ENCODE data around the gene SLAMF1.

Gene SLAMF1

DNA sequence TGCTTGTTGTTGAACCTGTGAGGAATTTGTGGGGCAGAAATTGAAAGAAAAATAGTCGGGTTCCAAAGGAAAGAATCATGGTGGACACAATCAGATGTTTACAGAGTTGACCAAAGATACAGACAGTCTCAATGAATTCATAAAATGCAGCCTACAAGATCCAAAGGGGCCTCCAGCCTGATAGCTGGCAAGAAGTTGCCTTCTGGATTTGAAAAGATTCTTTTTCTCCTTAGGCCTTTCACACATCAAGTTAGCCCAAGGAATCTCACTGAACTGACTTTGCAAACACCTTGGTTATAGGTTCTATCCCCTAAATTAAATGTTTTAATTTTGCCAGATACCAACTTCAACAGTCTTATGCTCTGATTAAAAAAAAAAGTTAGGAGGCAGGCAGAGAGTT lies 21.5 kb downstream of the SLAMF1 start:
- DNase-seq (ENCODE audit: low read depth), result no peak

DNA sequence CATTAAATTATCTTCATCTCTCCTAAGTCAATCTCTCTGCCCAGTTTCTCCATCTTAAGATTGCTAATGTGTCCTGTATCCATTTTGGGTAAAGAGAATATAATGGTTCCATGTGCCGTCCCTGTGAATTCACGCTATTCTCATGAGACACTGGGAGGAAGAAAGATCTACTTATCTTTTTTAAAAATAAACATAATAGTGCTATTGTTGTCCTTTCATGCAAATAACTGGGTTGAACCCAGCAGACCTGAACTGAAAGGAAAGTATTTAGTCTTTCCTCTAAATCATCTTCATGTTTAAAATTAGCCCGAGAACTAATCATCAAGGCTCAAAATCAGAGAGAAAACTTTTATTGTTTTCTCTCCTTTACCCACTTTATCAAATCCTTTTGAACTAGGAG lies 22.4 kb downstream of the SLAMF1 start:
- DNase-seq (ENCODE audit: low read depth), result no peak

DNA sequence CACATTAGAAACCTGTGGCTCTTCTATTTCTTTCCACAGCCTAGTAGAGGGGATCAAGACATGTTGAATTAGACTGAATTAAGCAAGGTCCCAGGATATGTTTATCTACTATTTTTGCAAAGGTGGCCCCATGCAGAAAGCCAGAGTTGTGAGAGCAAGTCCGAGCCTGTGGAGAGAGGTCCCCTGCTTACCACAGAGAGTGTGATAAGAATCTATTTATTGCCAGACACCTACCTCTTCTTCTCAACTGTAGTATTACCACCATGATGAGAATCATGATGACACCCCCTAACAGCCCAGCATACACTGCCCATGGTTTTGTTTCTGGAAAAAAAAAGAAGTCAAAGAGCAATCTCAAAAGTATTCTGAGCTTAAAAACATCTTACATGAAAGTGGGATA lies 23.0 kb downstream of the SLAMF1 start:
- DNase-seq (ENCODE audit: low read depth), result no peak

DNA sequence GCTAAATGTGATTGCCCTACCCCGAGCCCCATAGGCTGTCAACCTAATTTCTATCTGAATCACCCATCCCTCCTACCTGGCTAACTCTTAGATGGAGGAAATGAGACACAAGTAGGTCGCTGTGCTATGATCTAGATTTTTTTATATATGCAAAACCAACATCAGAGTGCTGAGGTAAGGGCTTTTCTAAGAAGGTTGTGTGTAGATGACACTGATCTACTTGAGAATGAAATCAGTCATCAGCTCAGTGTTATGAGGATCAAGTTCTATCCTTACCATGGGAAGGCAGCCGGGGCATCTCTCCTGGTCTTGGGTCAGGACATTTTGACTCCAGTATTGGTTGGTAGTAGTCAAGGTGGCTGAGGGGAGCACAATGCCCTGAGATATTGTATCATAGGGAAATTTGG lies 23.6 kb downstream of the SLAMF1 start:
- DNase-seq (ENCODE audit: low read depth), result no peak

DNA sequence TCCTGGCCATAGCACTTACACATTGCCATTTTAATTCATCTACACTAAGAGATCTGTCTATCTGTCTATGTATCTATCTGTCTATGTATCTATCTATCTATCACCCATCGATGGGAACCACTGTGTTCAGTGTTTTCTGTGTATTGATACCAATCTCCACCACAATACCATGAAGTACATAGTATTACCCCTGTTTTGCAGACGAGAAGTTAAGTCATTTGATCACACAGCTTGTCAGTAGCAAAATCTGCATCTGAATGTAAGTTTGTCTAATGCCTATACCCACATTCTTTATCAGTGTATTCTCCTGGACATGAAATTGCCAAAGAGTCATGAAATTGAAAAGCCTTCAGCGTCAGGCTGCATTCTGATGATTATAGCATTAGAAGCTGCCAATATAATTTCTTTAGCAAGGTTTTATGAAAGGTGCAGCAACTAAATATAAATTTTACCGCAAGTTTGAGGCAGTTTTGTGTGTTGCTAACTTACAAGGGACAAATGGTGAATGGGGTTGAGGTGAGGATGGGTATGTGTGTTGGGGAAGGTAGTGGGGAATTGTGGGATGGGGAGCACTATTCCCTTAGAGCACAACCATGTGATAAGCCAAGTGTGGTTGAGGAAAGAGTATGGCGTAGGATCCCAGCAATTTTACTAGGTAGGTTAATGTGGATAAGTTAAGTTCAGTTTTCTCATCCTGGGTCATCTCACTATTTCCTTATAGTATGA lies 24.2 kb downstream of the SLAMF1 start:
- DNase-seq (ENCODE audit: low read depth), result no peak

DNA sequence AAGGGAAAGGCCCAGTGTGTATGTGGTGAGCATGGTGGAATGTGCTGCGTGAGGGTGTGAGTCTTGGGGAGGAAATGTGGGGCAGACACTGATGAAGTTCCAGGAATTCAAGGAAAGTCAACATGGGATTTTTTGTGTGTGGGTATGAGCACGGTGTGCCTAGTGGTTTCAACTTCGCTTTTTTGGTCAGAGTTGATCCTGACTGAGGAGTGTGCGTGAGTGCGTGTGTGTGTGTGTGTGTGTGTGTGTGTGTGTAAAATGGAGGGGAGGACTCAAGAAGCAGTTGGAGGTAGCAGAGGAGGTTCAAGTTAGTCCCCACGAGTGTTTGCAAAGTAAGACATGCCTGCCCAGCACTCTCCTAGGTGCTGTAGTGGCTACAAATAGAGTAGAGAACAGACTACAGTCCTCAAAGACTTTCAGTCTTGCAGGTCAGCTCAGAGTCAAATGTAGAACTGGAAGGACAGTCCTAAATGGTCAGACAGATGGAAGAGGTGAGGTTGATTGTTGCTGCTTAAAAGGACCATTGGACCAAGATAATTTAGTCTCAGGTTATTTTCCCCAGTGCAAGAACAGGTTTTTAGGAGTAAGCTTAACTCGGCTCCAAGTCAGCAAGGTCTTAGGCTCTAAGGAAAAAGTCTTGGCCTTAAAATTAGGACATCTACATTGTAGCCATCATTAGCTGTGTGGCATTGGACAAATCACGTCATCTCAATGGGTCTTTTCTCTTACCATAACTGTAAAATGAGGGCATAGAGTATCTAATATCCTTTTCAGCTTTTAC lies 25.0 kb downstream of the SLAMF1 start:
- no peak for DNase-seq (ENCODE audit: low read depth)

DNA sequence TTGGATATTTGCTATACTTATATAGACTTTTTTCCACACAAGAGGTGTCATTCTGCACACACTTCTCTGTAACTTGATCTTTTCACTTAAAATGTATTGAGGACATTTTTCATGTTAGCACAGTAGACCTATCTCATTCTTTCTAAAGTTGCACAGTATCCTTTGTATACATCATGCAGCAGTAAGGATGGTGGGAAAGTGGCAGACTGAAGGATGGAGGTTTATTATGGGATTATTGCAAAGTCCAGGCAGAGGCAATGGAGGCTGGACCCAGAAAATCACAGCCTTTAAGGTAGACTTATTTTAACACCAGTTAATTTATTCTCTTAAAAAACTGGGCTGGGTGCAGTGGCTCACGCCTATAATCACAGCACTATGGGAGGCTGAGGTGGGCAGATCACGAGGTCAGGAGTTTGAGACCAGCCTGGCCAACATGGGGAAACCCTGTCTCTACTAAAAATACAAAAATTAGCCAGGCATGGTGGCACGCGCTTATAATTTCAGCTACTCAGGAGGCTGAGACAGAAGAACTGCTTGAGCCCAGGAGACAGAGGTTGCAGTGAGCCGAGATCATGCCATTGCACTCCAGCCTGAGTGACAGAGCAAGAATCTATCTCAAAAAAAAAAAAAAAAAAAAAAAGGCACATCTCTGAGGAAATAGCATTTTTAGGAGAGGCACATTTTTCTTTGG lies 25.8 kb downstream of the SLAMF1 start:
- DNase-seq (ENCODE audit: low read depth), result no peak

DNA sequence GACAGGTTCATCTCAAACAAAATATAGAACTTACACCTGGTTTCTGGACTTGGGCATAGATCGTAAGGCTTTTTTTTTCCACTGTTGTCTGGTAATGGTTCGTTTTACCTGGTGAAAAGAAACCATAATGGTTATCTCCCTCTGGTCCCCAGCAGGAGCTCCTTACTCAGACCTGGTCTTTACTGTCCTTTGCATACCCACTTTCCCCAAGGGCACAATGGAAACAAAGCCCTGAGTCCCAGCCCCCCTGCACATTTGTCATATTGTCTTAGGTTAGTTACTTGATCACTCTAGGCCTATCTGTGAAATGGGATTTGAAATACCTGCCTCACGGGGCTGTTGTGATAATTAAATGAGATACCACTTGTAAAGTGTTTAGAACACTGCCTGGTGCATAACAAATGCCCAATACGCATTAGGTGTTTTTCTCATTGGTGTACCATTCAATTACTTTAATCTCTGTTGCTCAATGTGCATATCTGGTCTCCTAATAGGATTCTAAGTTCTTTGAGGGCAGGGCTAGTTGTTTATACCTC lies 27.0 kb downstream of the SLAMF1 start:
- DNase-seq (ENCODE audit: low read depth), result no peak

DNA sequence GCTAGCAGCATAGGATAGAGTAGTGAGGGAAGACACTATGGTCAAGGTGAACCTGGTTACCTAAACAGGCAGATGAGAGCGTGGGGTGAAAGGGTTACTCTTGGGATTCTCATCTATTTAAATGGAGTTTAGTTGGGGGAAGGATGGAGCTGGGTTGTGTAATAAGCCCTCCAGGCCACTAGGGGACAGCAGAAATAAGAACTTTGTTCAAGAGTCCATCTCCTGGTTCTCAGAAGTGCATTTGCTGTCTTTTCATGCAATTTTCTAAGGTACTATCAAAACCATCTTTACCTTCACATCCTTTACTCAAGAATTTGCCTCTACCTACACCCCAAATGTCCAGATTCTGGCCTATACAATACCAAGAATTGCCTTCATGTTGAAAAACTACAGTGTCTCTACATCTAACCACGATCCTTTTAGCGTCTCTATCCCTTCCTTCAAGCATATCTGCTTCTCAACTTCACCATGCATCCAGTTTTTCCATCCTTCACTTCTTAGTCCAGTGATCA lies 28.0 kb downstream of the SLAMF1 start:
- DNase-seq (ENCODE audit: low read depth), result no peak

DNA sequence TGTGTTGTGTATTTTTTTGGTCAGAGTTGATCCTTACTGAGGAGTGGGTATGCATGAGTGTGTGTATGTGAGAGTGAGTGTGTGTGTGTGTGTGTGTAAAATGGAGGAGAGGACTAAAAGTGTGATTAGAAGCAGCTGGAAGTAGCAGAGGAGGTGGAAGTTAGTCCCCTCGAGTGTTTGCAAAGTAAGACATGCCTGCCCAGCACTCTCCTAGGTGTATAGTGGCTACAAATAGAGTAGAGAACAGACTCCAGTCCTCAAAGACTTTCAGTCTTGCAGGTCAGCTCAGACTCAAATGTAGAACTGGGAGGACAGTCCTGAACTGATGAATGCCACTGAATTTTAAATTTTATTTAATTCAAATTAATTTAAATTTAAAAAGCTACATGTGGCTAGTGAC lies 28.5 kb downstream of the SLAMF1 start:
- no peak for DNase-seq (ENCODE audit: low read depth)

DNA sequence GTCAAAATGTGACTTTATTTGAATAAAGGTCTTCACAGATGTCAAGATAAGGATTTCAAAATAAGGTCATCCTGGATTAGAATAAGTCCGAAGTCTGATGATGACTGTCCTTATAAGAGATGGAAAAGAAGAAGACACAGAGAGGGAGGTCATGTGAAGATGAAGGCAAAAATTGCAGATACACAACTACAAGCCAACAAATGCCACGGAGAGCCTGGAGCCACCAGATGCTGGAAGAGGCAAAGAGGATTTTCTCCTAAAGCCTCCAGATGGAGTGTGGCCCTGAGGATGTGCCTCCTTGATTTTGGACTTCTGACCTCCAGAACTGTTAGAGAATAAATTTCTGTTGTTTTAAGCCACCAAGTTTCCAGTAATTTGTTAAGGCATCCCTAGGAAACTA lies 31.2 kb downstream of the SLAMF1 start:
- no peak for DNase-seq (ENCODE audit: low read depth)

DNA sequence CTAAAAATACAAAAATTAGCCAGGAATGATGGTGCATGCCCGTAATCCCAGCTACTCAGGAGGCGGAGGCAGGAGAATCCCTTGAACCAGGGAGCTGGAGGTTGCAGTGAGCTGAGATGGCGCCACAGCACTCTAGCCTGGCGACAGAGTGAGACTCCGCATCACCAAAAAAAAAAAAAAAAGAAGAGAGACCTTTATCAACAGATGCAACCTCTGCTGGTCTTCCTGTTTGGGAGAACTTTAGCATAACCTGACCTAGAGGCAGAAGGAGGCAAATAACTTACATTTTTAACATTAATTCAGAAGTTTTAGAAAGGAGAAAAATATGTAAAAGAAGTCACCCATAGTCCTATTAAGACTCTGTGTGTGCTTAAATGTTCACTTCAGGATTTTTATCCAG lies 32.4 kb downstream of the SLAMF1 start:
- DNase-seq (ENCODE audit: low read depth), result no peak

DNA sequence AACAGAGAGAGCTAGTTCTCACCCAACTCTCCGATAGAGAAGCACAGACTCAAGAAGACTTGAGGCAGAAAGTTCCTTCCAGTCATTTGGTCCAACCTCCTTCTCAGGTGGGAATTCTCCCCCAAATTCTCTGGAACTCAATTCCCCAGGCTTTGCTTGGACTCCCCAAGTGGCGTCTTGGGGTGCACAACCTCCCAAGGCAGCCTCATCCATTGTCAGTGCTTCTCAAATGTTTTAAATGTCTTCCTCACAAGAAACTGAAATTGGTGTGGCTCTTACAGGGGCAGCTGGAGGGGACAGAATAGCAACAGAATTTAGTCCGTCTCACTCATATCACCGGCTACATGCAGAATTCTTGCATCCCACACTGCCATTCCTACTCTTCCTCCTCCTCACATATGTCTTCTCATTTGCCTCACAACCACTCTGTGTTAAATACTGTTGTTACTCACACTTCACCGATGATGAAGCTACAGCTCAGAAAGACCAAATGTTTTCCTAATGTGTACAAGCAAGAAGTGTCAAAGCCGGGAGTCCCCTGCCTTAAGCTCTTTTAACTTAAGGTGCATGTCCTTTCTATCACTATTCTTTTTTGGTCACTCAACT lies 34.1 kb downstream of the SLAMF1 start:
- DNase-seq (ENCODE audit: low read depth), result no peak

DNA sequence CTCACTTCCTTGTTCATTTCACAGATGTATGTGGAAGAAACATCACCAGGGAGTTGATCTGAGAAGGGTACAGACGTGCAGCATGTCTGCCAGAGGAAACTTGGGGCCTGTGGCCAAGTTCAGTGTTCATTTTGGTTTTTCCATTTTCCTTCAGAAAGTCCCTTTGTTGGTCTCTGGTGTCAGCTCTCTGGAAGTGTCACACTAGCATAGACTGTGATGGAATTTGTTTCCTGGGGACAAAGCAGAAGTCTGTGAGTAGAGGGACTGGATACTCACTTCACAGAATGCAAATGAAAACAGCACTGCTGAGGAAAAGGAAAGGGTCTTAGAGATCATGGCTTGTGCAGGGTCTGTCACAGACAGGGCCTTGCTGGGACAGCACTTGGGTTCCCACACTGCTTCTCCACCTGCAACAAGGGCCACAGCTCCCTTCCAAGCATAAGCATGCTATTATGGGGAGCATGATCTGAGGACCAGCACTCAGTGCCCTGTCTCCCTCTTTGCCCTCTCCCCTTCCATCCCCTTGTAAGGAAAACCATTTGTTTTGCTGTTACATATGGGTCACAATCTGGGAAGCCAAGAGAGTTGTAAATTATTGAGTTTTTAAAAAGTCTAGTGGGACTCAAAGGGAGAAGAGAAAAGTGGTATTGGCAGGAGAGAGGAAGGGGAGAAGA lies 36.1 kb downstream of the SLAMF1 start:
- no peak for DNase-seq (ENCODE audit: low read depth)

DNA sequence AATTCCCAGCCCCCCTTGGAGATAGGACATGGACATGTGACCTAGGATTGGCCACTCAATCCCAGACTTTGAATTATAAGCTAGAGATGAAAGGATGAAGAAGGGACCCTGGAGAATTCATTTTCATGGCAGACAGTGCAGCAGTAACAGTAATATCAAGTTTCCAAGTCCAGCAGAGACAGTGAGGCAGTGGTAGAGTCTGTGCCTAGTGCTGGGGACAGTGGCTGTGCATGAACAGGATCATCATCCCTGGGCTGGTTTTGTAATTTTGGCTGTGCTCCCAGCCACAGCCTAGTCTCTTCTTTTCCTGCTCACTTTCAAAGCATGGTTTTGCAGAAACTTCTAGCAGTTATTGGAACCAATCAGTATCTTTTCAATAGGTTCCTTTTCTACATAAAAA lies 37.9 kb downstream of the SLAMF1 start:
- DNase-seq (ENCODE audit: low read depth), result no peak

DNA sequence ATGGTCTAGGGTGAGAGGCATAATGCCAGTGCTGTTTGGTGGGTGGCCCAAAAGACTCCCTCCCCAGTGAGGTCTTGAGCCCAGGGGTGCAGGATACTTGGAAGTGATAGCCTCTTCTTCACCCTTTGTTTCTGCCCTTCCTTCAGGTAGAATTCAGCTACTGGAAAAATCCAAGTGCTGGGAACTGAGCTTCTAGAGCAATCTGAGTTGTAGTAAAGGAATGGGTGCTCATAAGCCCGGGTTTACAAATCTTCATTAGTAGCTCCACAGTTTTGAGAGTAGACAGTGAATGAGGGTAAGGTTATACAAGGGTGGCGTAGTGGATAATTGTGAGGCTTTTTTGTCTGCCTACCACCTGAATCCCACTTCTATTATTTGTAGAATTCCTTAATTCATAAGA lies 38.3 kb downstream of the SLAMF1 start:
- no peak for DNase-seq (ENCODE audit: low read depth)

DNA sequence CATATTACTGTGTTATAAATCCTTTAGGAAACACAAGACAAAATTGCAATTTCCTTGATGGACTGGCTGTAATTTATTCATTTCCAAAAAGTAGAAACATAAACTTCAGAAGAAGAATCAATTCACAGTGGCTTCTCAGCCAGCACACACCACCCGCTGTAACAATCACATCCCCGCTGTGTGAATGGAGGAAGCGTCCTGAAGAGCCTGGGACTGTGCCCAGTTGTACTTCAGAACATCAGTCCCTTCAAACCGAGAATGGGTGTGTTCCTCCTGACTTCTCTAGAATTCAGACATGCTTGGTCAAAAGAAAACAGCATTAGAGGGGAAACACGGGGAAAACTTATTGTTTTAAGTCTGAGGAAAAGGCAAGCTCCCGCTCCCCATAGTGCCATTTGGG lies 38.8 kb downstream of the SLAMF1 start:
- DNase-seq (ENCODE audit: low read depth), result no peak

DNA sequence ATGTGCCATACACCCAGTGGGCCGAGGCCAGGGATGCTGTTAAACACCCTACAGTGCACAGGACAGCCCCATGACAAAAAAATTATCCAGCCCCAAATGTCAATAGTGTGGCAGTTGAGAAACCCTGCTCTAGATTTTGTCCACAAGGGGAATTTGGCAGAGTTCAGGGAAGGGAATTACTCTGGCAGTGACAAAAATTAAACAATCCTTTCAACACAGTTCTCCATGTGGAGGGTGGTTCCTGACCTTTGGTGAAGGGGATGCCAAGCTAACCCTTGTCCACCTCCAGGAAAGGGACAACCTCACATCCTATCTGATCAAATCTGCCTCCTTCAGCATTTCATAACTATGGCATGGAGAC lies 39.2 kb downstream of the SLAMF1 start:
- no peak for DNase-seq (ENCODE audit: low read depth)

DNA sequence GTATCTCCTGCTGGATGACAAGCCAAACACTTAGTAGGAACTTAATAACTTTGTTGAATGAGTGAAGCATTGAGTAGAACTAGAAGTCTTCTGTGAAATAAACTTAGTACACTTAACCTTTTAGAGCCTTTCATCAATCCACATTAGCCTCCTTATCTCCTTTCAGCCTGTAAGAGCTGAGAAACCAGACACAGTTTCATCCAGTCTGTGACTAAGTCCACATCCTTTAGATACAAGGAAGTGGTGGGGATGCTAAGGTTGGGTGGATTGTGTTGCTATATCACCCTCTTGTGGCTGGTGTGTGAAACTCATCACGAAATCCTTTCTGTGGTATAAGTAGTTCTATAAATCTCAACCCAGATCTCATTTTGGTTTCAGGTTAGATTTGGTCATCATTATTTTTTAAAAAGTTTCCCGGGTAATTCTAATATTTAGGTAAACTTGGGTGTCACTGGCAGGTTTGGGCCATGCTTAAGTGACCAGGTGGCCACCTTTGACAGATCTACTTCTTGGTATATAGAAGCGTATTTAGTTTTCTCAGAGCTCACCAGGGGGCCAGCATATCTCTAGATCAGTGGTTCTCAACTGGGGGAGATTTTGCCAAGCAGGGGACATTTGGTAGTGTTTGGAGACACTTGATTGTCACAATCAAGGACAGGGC lies 39.7 kb downstream of the SLAMF1 start:
- peak; percentile 54 for DNase-seq (ENCODE audit: low read depth)

DNA sequence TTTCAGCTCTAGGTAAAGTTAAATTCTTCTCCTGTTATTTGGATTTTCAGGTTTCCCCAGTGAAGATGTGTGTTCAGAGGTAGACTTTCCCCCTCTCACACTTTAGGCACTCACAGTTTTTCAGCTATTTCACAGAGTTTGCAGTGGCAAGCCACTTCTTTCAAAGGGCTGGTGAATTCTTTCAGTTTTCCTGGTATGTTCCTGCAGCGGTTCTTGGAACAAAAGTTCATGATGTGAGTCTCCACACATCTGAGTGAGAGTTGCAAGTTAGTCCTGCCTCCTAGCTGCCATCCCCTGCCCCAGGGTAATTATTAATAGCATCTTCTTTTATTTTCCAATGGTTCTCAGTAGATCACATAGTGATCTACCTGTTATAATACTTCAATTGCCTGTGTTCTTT lies 40.2 kb downstream of the SLAMF1 start:
- DNase-seq (ENCODE audit: low read depth), result no peak

All from T follicular helper cell (primary cell).